WTC11 (cell line): Measurements from ENCODE around the gene DNAJB8.

Experiments
- SOX15 ChIP-seq: fragments of 250-450 bp; sonication (Bioruptor Pico); IDR thresholded peaks from 2 replicates; pipeline ENCODE4 v1.9.0; 2021; ENCODE audit warnings: mild to moderate bottlenecking
- TF ChIP-seq, protein P1 (sequence below): sonication (generic); formaldehyde crosslinking; IDR thresholded peaks from 2 replicates; pipeline ENCODE4 v1.8.1; 2022; ENCODE audit warnings: low read depth, missing genetic modification reagents, borderline replicate concordance

GRCh38 chr3:128416578-128417211 lies 50.0 kb downstream of the DNAJB8 start:
- TF ChIP-seq SOX15 (CRISPR knock-in tag): no peak
- TF ChIP-seq, protein P1, sequence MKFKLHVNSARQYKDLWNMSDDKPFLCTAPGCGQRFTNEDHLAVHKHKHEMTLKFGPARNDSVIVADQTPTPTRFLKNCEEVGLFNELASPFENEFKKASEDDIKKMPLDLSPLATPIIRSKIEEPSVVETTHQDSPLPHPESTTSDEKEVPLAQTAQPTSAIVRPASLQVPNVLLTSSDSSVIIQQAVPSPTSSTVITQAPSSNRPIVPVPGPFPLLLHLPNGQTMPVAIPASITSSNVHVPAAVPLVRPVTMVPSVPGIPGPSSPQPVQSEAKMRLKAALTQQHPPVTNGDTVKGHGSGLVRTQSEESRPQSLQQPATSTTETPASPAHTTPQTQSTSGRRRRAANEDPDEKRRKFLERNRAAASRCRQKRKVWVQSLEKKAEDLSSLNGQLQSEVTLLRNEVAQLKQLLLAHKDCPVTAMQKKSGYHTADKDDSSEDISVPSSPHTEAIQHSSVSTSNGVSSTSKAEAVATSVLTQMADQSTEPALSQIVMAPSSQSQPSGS (CRISPR knock-in tag): no peak
